Fibroblast of gingiva (primary cell): ENCODE data around the gene LTO1.

Experiments used
- DNase-seq: peaks from one replicate; pipeline ENCODE4 v3.0.0-alpha.2; 2011; ENCODE audit warnings: low read depth

LTO1 gene

DNA sequence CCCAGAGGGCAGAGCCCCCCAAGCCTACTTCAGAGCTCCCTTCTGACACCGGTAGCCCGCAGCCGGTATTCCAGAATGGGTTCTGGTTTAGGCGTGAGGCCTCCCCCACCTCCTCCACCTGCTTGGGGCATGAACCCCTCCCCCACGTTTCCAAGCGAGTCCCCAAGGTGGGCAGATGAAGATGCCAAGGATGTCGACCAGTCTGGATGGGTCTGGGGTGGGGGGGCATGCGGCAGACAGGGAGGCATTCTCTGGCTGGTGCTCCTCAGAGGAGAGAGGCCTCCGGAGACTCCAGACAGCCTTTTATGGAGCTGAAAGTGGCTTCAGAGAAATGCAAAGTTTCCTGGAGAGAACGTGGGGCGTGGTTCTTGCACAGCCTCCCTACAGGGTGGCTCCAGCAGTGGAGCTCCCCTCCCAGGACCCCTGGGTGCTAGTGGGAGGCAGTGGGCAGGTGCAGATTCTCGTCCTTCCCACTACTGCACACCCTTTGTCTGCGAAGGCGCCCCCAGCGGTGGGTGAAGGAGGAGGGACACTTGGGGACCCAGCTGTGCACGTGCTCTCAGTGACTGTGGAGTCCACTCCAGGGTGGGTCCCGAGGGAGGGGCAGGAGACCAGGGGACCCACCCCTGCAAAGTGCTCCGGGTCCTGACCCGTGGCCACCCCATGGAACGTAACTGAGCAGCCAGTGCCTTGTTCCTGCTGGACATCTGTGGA lies 30.0 kb downstream of the LTO1 start:
- no peak for DNase-seq

DNA sequence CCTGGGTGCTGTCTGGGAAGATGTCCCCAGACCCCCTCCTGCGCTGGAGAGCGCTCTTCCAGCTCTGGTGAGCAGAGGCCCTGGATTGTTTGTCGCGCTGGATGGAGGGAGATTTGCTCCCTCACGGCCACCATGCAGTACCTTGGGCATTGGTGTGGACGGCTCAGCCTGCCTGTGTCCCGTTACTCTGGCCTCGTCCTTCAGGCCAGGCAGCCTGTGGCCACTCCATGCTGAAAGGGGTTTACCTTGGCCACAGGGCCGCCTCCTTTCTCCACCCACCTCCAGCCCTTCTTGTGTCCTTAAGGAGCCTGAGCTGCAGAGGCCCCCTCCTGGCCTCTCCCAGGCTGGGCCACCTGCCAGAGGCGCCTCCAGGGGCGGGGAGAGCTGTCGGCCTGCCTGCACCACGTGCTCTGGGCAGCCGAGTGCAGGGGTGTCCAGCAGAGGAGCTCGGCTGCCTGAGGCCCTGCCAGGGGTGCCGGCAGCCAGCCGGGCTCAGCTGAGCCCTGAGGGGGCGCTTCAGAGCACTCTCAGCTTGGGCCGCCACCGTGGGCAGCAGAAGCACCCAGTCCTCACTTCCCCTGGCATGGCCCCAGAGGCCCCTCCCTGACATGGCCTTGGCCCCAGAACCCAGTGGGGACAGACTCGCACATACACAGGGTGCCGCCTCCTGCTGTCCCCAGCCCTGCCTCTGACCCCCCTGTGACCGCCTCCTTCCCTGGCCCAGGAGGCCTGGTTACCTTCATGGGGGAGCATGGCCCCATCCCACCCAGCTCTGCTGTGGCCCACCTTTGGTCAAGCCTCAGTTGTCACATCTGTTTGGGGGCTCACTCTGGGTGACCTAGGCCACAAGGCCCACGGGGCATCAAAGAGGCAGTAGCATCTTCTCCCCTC lies 30.8 kb downstream of the LTO1 start:
- DNase-seq, result peak; percentile 91

DNA sequence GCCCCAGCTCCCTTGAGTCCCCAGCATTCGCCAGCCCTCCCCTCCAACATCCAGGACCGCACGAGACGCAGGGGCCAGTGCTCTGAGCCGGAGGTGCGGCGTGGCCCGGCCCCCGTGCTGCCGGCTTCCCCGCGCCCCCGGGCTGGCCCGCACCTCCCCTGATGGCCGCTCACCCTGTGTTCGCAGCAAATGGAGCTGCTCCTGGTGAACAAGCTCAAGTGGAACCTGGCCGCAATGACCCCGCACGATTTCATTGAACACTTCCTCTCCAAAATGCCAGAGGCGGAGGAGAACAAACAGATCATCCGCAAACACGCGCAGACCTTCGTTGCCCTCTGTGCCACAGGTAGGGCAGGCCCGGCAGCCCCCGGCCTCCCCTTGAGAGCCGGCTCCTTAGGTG lies 31.5 kb downstream of the LTO1 start:
- DNase-seq, result no peak

DNA sequence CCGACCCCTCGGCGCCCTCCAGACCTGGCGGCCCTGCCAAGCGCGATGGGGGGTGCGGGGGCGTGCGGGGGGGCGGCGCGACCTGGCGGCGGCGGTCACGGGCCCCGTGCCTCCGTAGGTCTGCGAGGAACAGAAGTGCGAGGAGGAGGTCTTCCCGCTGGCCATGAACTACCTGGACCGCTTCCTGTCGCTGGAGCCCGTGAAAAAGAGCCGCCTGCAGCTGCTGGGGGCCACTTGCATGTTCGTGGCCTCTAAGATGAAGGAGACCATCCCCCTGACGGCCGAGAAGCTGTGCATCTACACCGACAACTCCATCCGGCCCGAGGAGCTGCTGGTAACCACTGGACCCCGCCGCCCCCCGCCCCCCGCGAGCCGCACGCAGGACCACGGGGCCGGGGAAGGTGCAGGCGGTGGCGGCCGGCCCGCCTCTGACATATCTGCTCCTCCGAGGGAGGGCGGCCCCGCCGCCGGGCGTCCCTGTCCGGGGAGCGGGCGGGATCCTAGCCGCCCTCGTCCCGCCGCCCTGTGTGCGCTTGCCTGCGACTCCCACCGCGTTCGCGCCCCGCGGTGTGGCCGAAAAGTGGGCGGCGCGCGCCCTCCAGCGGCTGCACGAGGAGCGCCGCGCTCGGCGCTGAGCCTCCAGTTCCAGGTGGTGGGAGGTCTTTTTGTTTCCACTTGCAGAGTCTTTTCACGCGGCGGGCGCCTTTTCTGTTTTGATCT lies 32.1 kb downstream of the LTO1 start:
- DNase-seq, result peak; percentile 74

DNA sequence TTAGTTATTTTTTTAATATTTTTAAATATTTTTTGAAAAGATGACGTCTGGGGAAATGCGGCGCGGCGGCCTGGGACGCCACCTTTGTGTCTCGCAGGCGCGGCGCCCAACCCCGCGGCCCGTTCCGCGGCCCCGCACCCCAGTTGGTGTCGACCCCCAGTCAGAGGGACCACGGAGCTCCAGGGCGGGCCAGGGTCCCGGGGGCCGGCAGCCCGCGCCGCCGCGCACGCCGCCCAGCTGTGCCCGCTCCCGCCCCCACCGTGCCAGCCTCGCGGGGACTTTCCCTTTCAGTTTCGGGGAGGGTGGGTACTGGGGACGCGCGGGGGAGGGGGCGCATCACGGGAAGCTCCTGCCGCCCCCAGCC lies 32.6 kb downstream of the LTO1 start:
- DNase-seq, result no peak

DNA sequence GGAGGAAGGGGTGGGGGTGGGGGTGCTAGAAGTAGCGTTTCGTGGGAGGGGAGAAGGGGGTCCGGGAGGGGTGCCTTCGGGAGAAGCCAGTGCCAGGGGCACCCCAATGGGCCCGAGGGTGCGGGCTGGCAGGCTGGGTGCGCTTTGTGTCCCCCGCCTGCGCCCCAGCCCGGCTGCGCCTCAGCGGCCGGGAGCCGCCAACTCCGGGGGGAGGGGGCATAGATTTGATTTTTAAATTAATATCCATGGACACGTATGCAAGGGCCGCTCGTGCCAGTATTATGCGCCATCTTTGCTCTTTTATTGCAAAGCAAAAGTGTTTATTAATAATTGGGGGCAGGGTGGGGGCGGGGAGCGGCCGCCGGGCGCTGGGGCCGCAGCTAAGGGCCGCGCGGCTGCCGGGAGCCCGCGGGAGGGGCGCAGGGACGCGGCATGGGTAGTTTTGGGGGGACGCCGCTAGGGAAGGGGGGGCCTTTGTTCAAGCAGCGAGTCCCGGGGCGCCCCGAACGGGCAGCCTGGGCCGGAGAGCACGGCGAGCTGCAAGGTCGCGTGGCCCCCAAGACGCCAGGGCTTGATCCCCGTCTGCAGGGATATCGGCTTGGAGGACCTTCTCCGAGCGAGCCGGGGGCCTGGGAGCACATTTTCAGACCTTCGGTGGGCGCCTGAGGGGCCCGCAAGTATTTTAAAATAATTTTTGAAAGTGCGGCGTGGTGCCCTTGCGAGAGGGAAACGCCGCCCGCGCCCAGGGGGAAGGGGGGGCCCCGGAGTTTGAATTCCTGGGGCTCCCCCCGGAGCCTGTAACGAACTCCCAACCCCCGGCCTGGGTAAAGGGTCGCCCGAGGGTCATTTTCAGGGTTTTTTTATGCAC lies 33.2 kb downstream of the LTO1 start:
- DNase-seq, result no peak

DNA sequence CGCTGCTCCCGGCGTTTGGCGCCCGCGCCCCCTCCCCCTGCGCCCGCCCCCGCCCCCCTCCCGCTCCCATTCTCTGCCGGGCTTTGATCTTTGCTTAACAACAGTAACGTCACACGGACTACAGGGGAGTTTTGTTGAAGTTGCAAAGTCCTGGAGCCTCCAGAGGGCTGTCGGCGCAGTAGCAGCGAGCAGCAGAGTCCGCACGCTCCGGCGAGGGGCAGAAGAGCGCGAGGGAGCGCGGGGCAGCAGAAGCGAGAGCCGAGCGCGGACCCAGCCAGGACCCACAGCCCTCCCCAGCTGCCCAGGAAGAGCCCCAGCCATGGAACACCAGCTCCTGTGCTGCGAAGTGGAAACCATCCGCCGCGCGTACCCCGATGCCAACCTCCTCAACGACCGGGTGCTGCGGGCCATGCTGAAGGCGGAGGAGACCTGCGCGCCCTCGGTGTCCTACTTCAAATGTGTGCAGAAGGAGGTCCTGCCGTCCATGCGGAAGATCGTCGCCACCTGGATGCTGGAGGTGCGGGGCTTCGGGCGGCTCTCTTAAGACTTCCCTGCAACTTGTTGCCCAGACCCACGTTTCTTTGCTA lies 34.1 kb downstream of the LTO1 start, which contains the start of gene CCND1:
CCND1 (plus strand) TSS at position 162 of the 587 bp plus-strand sequence; CDS start at position 320, 158 bp downstream.
- DNase-seq, result peak; percentile 91

DNA sequence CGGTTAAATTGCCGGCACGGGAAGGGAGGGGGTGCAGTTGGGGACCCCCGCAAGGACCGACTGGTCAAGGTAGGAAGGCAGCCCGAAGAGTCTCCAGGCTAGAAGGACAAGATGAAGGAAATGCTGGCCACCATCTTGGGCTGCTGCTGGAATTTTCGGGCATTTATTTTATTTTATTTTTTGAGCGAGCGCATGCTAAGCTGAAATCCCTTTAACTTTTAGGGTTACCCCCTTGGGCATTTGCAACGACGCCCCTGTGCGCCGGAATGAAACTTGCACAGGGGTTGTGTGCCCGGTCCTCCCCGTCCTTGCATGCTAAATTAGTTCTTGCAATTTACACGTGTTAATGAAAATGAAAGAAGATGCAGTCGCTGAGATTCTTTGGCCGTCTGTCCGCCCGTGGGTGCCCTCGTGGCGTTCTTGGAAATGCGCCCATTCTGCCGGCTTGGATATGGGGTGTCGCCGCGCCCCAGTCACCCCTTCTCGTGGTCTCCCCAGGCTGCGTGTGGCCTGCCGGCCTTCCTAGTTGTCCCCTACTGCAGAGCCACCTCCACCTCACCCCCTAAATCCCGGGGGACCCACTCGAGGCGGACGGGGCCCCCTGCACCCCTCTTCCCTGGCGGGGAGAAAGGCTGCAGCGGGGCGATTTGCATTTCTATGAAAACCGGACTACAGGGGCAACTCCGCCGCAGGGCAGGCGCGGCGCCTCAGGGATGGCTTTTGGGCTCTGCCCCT lies 34.7 kb downstream of the LTO1 start:
- peak; percentile 14 for DNase-seq

DNA sequence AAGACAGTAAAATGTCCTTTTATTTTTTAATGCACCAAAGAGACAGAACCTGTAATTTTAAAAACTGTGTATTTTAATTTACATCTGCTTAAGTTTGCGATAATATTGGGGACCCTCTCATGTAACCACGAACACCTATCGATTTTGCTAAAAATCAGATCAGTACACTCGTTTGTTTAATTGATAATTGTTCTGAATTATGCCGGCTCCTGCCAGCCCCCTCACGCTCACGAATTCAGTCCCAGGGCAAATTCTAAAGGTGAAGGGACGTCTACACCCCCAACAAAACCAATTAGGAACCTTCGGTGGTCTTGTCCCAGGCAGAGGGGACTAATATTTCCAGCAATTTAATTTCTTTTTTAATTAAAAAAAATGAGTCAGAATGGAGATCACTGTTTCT lies 35.3 kb downstream of the LTO1 start:
- no peak for DNase-seq

DNA sequence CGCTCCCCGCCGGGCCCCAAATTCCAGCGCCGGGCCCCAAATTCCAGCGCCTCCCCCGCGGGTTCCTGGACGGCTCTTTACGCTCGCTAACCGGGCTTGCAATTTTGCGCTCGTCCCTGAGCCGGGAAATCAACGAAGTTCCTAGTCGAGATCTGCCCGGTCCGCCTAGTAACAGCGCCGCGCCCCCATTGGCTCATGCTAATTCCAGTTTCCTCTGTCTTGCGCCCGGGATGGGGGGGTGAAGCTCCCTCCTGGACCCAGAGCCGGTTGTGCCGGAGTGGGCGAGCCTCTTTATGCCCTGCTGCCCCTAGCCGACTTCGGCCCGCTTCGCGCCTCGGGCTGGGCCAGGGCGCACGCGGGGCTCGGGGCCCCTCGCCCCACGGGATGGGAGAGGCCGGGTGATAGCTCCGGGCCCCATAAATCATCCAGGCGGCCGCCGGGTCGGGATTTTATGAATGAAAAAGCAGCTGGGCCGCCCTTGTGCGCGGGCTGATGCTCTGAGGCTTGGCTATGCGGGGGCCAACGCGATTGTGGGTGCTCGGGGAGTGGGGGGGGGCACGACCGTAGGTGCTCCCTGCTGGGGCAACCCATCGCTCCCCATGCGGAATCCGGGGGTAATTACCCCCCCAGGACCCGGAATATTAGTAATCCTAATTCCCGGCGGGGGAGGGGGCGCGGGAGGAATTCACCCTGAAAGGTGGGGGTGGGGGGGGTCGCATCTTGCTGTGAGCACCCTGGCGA lies 36.0 kb downstream of the LTO1 start:
- DNase-seq, result peak; percentile 95

DNA sequence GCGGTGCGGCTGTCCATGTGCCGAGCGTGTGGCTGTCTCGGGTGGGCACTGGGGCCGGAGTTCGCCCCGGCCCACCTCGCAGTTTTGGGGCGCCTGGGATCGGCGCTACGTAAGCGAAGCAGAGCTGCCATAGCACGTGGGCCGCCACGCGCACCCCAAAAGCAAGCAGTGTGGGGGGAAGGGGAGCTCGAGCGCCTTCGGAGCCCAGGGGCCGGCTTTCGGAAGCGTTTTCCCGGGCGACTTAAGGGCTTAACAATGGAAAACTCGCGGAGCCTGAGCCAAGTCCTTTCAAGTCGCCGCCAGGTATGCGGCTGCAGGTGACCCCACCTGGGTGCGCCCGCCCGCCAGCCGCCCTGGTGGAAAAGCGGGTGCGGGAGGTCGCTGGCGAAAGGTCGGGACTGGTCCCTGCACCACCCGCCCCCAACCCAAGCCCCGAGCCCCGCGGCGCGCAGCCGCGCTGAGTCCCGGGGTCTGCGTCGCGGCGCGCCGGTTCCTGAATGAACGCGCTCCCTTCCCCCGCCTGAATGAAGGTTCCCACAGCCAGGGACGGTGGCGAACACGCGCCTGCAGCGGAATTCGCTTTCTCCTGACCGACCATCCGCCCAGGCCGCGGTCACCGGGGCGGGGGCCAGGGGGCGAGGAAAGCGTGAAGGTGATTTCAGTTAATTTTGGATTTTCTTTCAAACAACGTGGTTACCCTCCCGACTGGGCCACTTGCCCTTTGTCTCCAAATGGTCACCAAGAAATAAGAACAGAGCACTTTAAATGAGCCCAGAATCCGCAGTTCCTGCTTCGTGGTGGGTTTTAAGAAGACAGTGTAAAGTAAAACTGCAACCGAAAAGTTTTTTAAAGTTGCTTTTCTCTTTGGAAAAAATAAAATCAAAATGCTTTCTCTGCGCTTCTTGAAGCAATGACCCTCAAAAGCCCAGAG lies 36.9 kb downstream of the LTO1 start:
- peak; percentile 66 for DNase-seq

DNA sequence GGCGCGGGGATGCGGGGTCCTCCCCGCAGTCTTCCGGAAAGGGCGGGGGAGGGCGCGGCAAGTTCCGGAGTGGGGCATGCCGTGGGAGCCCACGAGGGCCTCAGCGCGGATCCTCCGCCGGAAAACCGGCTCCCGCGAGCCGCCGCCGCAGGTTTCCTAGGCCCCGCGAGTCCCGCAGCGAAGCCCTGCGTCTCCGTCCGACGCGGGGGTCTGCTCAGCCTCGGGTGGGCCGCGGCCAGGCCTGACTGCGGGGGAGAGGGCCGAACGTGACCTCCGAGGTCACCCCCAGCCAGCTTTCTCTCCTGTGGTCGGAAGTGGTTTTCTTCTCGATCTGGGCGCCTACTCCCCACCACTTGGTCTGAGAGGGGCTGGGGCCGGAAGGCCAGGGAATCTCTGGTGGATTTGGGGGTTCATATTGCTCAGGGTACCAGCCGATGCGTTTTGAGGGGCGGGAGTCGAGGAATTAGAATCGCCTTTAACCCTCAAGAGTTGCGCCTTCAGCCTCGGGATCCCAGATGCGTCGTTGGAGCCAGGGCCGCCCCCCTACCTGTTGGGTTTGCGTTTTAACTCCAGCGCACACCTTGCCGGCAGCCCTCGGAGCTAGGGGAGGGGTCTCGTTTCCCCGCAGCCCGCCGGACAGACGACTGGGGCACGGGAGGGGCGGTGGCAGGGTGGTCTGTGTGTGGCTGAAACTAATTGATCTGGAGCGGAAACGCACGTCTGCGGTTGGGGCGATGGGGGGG lies 37.8 kb downstream of the LTO1 start:
- no peak for DNase-seq

DNA sequence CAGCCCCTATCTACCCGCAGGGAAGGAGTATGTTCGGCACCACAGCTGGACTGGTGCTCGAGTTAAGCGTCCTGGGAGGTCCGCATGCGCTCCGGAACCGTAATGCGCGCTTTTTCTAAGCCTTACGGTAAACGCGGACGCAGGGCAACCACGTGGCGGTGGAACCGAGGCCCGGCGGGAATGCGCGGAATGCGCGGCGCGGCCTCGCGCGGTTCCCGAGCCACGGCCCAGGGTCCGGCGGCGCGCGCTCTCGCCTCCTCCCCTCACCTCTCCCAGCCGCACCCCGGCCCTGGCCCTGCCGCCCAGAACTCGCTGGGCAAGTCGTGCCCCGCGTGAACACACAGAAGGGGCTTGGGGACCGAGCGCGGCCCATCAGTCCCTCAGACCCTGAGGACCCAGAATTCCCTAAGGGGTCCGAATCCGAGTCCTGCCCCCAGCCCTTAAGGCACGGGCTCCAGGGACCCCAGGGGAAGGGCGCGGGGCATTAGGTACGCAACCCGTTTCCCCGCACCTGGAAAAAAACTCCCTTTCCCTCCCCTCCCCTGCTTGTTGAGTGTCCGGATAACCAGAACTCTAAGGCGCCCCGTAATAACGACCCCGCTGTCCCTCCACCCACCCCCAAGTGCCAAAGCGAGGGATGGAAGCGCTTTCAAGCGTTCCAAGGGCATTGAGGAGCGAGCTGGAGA lies 38.5 kb downstream of the LTO1 start:
- peak; percentile 89 for DNase-seq

DNA sequence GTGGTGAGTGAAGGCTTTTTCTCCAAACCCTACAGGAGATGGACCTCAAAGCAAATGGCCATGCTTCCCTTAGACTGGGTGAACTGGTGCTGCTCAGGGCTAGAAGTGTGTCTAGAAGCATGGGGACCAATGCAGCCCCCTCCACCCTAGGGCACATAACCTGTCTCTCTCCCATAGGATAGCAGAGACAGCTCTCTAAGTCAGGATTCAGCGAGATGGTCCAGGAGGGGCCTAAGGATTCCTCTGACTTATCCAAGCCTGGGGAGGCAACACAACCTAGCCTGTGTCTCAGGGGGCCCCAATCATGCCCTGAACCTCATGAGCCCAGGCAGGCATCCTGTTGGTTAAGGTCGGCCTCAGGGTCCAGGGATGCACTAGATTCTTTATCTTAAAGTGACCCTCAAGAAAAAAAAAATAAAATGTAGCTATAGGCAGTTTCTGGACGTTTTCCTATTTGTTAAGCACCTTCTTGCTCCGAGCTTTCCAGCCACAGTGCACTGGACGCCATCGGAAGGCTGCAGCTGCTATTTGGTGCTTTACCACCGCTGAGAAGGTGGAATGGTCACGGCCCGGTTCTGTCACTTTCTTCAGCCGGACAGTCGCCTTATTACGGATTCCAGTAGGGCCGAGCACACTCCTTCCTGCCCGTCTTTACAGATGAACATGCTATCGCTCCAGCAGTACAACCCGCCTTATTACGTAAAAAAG lies 39.2 kb downstream of the LTO1 start:
- DNase-seq, result no peak

DNA sequence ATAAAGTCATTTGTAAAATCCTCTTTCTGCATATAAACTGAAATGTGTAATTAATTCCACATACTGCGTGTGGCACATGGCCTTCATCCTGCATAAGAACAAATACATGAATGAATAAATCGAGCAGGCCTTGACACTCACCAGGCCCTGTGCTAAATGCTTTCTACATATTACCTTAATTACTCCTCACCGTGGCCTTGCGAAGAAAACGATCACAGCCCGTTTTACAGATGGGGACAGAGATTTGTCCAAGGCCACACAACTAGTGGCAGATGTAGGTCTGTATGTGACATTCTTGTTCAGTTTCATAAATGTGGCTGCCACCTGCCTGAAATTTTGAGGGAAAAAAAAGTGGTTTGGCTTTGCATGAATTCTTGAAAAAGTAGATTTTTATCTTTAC lies 40.0 kb downstream of the LTO1 start:
- DNase-seq, result no peak

DNA sequence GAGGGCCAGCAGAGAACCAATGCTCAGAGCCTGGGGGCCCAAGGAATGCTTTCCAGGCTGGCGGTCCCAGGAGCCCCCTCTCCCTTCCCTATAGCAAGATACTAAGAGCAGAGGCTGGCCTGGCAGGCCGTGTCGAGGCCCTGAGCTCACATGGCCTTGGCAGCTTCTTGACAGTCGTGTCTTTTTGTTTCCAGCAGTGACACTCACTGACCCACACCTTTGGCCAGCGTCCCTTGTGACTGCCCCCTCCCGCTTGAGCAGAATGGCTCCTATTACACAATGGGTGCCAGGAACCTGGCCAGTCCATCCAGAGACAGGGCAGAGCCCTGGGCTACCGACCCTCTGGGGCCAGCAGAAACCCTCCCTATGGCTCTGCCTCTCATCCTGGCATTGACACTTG lies 40.6 kb downstream of the LTO1 start:
- DNase-seq, result no peak

DNA sequence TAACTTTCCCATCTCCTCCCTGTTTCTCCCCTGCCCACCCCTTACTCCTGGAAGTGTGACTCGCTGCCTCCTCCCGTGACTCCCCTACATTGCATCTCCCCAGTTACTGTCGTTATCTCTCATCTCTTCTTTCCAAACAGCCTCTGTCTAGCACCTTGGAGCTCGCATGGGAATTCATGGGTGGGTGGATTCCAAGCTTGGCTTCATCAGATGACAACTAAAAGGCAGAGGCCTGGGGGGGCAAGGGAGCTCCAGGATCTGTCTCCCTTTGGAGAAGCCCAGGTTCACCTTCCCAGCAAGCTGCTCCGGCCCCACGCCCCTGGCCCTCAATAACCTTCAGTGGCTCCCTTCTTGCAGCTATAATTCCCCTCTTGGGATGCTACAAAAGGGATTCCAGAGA lies 41.1 kb downstream of the LTO1 start:
- no peak for DNase-seq
